Astrocyte (in vitro differentiated cells and primary cell): ENCODE results near the gene HEMK1. TPM values are rescaled to one million over a fixed set of nuclear protein-coding genes. Genes with fewer than 3 reads are reported as not detected.

Source experiments
- DNase-seq: peaks from one replicate; pipeline ENCODE4 v3.0.0-alpha.2; 2010; ENCODE audit warnings: low read depth
- FAIRE-seq: peaks from 2 replicates; lab custom pipeline; 2011; peaks lifted over from hg19 to GRCh38; lab: Jason Lieb, UNC
- H2AFZ ChIP-seq: 2 replicates; pipeline ENCODE4 v1.6.0; 2012; ENCODE audit warnings: low read depth, low read length, inconsistent platforms
- H3K27ac ChIP-seq: 2 replicates; pipeline ENCODE4 v1.5.1; 2011; ENCODE audit warnings: low read depth, low read length, inconsistent platforms
- H3K27me3 ChIP-seq: 2 replicates; pipeline ENCODE4 v1.6.0; 2011; ENCODE audit warnings: low read length, inconsistent platforms; ENCODE audit not compliant: insufficient read depth
- H3K36me3 ChIP-seq: 2 replicates; pipeline ENCODE4 v1.5.1; 2011; ENCODE audit warnings: low read length, inconsistent platforms; ENCODE audit not compliant: insufficient read depth
- H3K4me1 ChIP-seq: 2 replicates; pipeline ENCODE4 v1.5.1; 2011; ENCODE audit warnings: low read length, inconsistent platforms; ENCODE audit not compliant: insufficient read depth
- H3K4me2 ChIP-seq: 2 replicates; pipeline ENCODE4 v1.6.0; 2012; ENCODE audit warnings: low read length, inconsistent platforms
- H3K4me3 ChIP-seq: 2 replicates; pipeline ENCODE4 v1.5.1; 2011; ENCODE audit warnings: low read depth, mild to moderate bottlenecking, low read length, inconsistent platforms; ENCODE audit not compliant: insufficient read depth
- H3K79me2 ChIP-seq: 2 replicates; pipeline ENCODE4 v1.6.0; 2012; ENCODE audit warnings: mild to moderate bottlenecking, low read length, inconsistent platforms; ENCODE audit not compliant: insufficient read depth
- H3K9ac ChIP-seq: 2 replicates; pipeline ENCODE4 v1.6.0; 2012; ENCODE audit warnings: mild to moderate bottlenecking, low read length, inconsistent platforms
- H3K9me3 ChIP-seq: 2 replicates; pipeline ENCODE4 v1.5.1; 2012; ENCODE audit warnings: low read depth, mild to moderate bottlenecking, low read length, inconsistent platforms; ENCODE audit not compliant: insufficient read depth
- H4K20me1 ChIP-seq: 2 replicates; pipeline ENCODE4 v1.6.0; 2012; ENCODE audit warnings: low read length, inconsistent platforms; ENCODE audit not compliant: insufficient read depth
- H3K27ac Mint-ChIP-seq: one replicate; pipeline ENCODE4 v1.8.0; 2021; ENCODE audit warnings: mild to moderate bottlenecking, mixed read lengths; ENCODE audit not compliant: unreplicated experiment
- H3K27me3 Mint-ChIP-seq: one replicate; pipeline ENCODE4 v1.8.0; 2021; ENCODE audit warnings: low read depth, mixed read lengths; ENCODE audit not compliant: unreplicated experiment
- H3K36me3 Mint-ChIP-seq: one replicate; pipeline ENCODE4 v1.8.0; 2021; ENCODE audit warnings: low read depth, mixed read lengths; ENCODE audit not compliant: unreplicated experiment
- H3K4me1 Mint-ChIP-seq: one replicate; pipeline ENCODE4 v1.8.0; 2021; ENCODE audit warnings: low read depth, mixed read lengths; ENCODE audit not compliant: unreplicated experiment
- H3K4me3 Mint-ChIP-seq: one replicate; pipeline ENCODE4 v1.8.0; 2021; ENCODE audit warnings: mild to moderate bottlenecking, moderate library complexity, mixed read lengths; ENCODE audit not compliant: unreplicated experiment
- H3K9me3 Mint-ChIP-seq: one replicate; pipeline ENCODE4 v1.8.0; 2021; ENCODE audit warnings: mild to moderate bottlenecking, mixed read lengths; ENCODE audit not compliant: unreplicated experiment
- CTCF ChIP-seq: IDR thresholded peaks from 2 replicates; pipeline ENCODE4 v1.5.1; 2011; ENCODE audit warnings: low read depth, mild to moderate bottlenecking, inconsistent platforms, low read length, moderate library complexity; ENCODE audit not compliant: insufficient read depth
- EZH2 ChIP-seq: IDR thresholded peaks from 2 replicates; pipeline ENCODE4 v1.6.1; 2012; ENCODE audit warnings: mild to moderate bottlenecking, low read length, inconsistent platforms; ENCODE audit not compliant: insufficient read depth
- total RNA-seq: library from RNA; stranded (reverse); gene quantifications from 2 replicates; pipeline ENCODE4 v1.2.1, GENCODE V29; 2021

Gene HEMK1
- total RNA-seq, 1 donor from 2014 or later = 13.6 TPM

- TF ChIP-seq EZH2 = no peak
- TF ChIP-seq CTCF = no peak
- no peak overlapping the region for H3K4me2 ChIP-seq
- no peak for DNase-seq
These were observed 54.6 kb downstream of the HEMK1 start for GRCh38 chr3:50623840-50624474.

GRCh38 chr3:50624634-50625033, 55.3 kb downstream of the HEMK1 start:
- H3K9me3 Mint-ChIP-seq = no peaks in the 10 kb centered on the region
- H3K27me3 Mint-ChIP-seq = peaks cover 2% of the 10 kb centered on the region
- Histone ChIP-seq H3K36me3 (no peaks in the 10 kb centered on the region), H3K4me1 (peaks cover 27% of the 10 kb centered on the region), H4K20me1 (peaks cover 17% of the 10 kb centered on the region), H3K9me3 (no peaks in the 10 kb centered on the region), H3K4me2 (peak overlapping the region; percentile 14), H3K4me3 (no peak overlapping the region), H2AFZ (no peak overlapping the region), H3K27ac (no peak overlapping the region), H3K9ac (no peak overlapping the region), H3K79me2 (peaks cover 6% of the 10 kb centered on the region), H3K27me3 (no peaks in the 10 kb centered on the region)
- peaks cover 15% of the 10 kb centered on the region for H3K36me3 Mint-ChIP-seq
- DNase-seq (no peak), FAIRE-seq (no peak)
- peaks cover 23% of the 10 kb centered on the region for H3K4me1 Mint-ChIP-seq
- no peak overlapping the region for H3K27ac Mint-ChIP-seq
- TF ChIP-seq CTCF = no peak
- no peak for TF ChIP-seq EZH2
- no peak overlapping the region for H3K4me3 Mint-ChIP-seq

More at GRCh38 chr3:50623840-50624474, 54.6 kb downstream of the HEMK1 start:
- no peaks in the 10 kb centered on the region for H3K27me3 ChIP-seq
- FAIRE-seq = no peak
- peaks cover 17% of the 10 kb centered on the region for H4K20me1 ChIP-seq
- H3K27me3 Mint-ChIP-seq = peaks cover 3% of the 10 kb centered on the region
- peaks cover 5% of the 10 kb centered on the region for H3K79me2 ChIP-seq
- H3K9me3 Mint-ChIP-seq = no peaks in the 10 kb centered on the region
- H3K27ac ChIP-seq = no peak overlapping the region
- peaks cover 23% of the 10 kb centered on the region for H3K4me1 Mint-ChIP-seq
- H3K9me3 ChIP-seq = no peaks in the 10 kb centered on the region
- peak overlapping the region; percentile 58 for H3K27ac Mint-ChIP-seq
- H3K4me1 ChIP-seq = peaks cover 27% of the 10 kb centered on the region
- no peak overlapping the region for H2AFZ ChIP-seq
- H3K4me3 ChIP-seq = no peak overlapping the region
- H3K9ac ChIP-seq = no peak overlapping the region
- no peak overlapping the region for H3K4me3 Mint-ChIP-seq
- H3K36me3 ChIP-seq = no peaks in the 10 kb centered on the region
- H3K36me3 Mint-ChIP-seq = peaks cover 15% of the 10 kb centered on the region
